ENCODE data around the gene ADGRE3. TPM values are rescaled to one million over a fixed set of nuclear protein-coding genes. Genes with fewer than 3 reads are reported as not detected.

The ADGRE3 gene
- total RNA-seq, 1 donor from 2014 or later = not detected

DNA sequence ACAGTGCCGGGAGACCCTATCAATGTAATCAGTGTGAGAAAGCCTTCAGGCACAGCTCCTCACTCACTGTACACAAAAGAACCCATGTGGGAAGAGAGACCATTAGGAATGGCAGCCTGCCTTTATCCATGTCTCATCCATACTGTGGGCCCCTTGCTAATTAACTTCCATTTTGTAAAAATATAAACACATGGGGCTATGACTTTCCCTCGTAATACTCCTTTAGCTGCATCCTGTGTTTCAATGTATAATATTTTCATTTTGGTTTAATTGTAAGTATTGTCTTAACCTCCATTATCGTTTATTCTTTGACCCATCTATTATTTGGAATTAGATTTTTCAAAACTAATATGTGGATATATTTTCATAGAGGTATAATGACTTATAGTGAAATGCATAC is 44.5 kb upstream of the ADGRE3 start:
- Mint-ChIP-seq H3K9me3 (ENCODE audit: unreplicated experiment) (peaks cover 75% of the 10 kb centered on the region), H3K4me3 (ENCODE audit: unreplicated experiment) (no peak overlapping the region), H3K4me1 (ENCODE audit: low read depth, unreplicated experiment) (no peaks in the 10 kb centered on the region), H3K27ac (ENCODE audit: unreplicated experiment) (no peak overlapping the region), H3K36me3 (ENCODE audit: low read depth, unreplicated experiment) (peaks cover 84% of the 10 kb centered on the region), H3K27me3 (ENCODE audit: low read depth, unreplicated experiment) (no peaks in the 10 kb centered on the region)
- H3K27me3 ChIP-seq (ENCODE audit: insufficient read depth, low read length) = no peaks in the 10 kb centered on the region
- peaks cover 34% of the 10 kb centered on the region for H3K36me3 ChIP-seq (ENCODE audit: insufficient read depth, low read length)
- H3K9ac ChIP-seq (ENCODE audit: low read length) = no peak overlapping the region
- no peak overlapping the region for H3K4me3 ChIP-seq (ENCODE audit: insufficient read depth, low read depth, low read length)
- H2AFZ ChIP-seq (ENCODE audit: low read depth, low read length) = no peak overlapping the region
- H3K4me1 ChIP-seq (ENCODE audit: insufficient read depth, low read length) = no peaks in the 10 kb centered on the region
- no peak for FAIRE-seq
- H4K20me1 ChIP-seq (ENCODE audit: insufficient read depth, low read length) = no peaks in the 10 kb centered on the region
- H3K27ac ChIP-seq (ENCODE audit: low read depth, low read length) = no peak overlapping the region
- peaks cover 59% of the 10 kb centered on the region for H3K9me3 ChIP-seq (ENCODE audit: insufficient read depth, low read depth, low read length)
- no peak for DNase-seq (ENCODE audit: low read depth)
- TF ChIP-seq, protein P1, sequence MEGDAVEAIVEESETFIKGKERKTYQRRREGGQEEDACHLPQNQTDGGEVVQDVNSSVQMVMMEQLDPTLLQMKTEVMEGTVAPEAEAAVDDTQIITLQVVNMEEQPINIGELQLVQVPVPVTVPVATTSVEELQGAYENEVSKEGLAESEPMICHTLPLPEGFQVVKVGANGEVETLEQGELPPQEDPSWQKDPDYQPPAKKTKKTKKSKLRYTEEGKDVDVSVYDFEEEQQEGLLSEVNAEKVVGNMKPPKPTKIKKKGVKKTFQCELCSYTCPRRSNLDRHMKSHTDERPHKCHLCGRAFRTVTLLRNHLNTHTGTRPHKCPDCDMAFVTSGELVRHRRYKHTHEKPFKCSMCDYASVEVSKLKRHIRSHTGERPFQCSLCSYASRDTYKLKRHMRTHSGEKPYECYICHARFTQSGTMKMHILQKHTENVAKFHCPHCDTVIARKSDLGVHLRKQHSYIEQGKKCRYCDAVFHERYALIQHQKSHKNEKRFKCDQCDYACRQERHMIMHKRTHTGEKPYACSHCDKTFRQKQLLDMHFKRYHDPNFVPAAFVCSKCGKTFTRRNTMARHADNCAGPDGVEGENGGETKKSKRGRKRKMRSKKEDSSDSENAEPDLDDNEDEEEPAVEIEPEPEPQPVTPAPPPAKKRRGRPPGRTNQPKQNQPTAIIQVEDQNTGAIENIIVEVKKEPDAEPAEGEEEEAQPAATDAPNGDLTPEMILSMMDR (IDR thresholded peaks at IDR 0.05; ENCODE audit: insufficient read depth, low read depth, low read length) = no peak
- no peak for TF ChIP-seq EZH2 (IDR thresholded peaks at IDR 0.05; ENCODE audit: insufficient read depth, low read length)
- H3K4me2 ChIP-seq (ENCODE audit: low read length) = no peak overlapping the region
- no peaks in the 10 kb centered on the region for H3K79me2 ChIP-seq (ENCODE audit: insufficient read depth, low read length)

DNA sequence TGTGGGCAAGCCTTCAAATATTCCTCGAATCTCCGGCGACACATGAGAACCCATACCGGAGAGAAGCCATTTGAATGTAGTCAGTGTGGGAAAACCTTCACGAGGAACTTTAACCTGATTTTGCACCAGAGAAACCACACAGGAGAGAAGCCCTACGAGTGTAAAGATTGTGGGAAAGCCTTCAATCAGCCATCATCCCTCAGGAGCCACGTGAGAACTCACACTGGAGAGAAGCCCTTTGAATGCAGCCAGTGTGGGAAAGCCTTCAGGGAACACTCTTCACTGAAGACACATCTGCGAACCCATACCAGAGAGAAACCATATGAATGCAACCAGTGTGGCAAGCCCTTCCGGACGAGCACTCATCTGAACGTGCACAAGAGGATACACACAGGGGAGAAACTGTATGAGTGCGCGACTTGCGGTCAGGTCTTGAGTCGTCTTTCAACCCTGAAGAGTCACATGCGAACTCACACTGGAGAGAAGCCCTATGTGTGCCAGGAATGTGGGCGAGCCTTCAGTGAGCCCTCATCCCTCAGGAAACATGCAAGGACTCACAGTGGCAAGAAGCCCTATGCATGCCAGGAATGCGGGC is 44.0 kb upstream of the ADGRE3 start:
- peaks cover 85% of the 10 kb centered on the region for H3K36me3 Mint-ChIP-seq (ENCODE audit: low read depth, unreplicated experiment)
- Histone ChIP-seq H4K20me1 (ENCODE audit: insufficient read depth, low read length) (no peaks in the 10 kb centered on the region), H3K79me2 (ENCODE audit: insufficient read depth, low read length) (no peaks in the 10 kb centered on the region), H3K36me3 (ENCODE audit: insufficient read depth, low read length) (peaks cover 34% of the 10 kb centered on the region), H2AFZ (ENCODE audit: low read depth, low read length) (no peak overlapping the region), H3K4me2 (ENCODE audit: low read length) (no peak overlapping the region), H3K4me1 (ENCODE audit: insufficient read depth, low read length) (no peaks in the 10 kb centered on the region), H3K9me3 (ENCODE audit: insufficient read depth, low read depth, low read length) (peaks cover 57% of the 10 kb centered on the region), H3K4me3 (ENCODE audit: insufficient read depth, low read depth, low read length) (no peak overlapping the region), H3K9ac (ENCODE audit: low read length) (no peak overlapping the region), H3K27me3 (ENCODE audit: insufficient read depth, low read length) (no peaks in the 10 kb centered on the region), H3K27ac (ENCODE audit: low read depth, low read length) (no peak overlapping the region)
- H3K4me1 Mint-ChIP-seq (ENCODE audit: low read depth, unreplicated experiment) = no peaks in the 10 kb centered on the region
- peaks cover 77% of the 10 kb centered on the region for H3K9me3 Mint-ChIP-seq (ENCODE audit: unreplicated experiment)
- no peak for TF ChIP-seq EZH2 (IDR thresholded peaks at IDR 0.05; ENCODE audit: insufficient read depth, low read length)
- TF ChIP-seq, protein P1 (IDR thresholded peaks at IDR 0.05; ENCODE audit: insufficient read depth, low read depth, low read length) = no peak
- no peaks in the 10 kb centered on the region for H3K27me3 Mint-ChIP-seq (ENCODE audit: low read depth, unreplicated experiment)
- no peak for DNase-seq (ENCODE audit: low read depth)
- no peak overlapping the region for H3K4me3 Mint-ChIP-seq (ENCODE audit: unreplicated experiment)
- H3K27ac Mint-ChIP-seq (ENCODE audit: unreplicated experiment) = no peak overlapping the region
- FAIRE-seq = no peak

- Histone ChIP-seq H3K4me2 (ENCODE audit: low read length) (no peak overlapping the region), H3K27ac (ENCODE audit: low read depth, low read length) (no peak overlapping the region), H3K9ac (ENCODE audit: low read length) (no peak overlapping the region), H2AFZ (ENCODE audit: low read depth, low read length) (no peak overlapping the region), H3K27me3 (ENCODE audit: insufficient read depth, low read length) (no peaks in the 10 kb centered on the region), H3K4me3 (ENCODE audit: insufficient read depth, low read depth, low read length) (no peak overlapping the region), H3K9me3 (ENCODE audit: insufficient read depth, low read depth, low read length) (peaks cover 44% of the 10 kb centered on the region), H4K20me1 (ENCODE audit: insufficient read depth, low read length) (no peaks in the 10 kb centered on the region), H3K36me3 (ENCODE audit: insufficient read depth, low read length) (peaks cover 39% of the 10 kb centered on the region), H3K79me2 (ENCODE audit: insufficient read depth, low read length) (no peaks in the 10 kb centered on the region), H3K4me1 (ENCODE audit: insufficient read depth, low read length) (no peaks in the 10 kb centered on the region)
- DNase-seq (ENCODE audit: low read depth) (no peak), FAIRE-seq (no peak)
- TF ChIP-seq, protein P1 (IDR thresholded peaks at IDR 0.05; ENCODE audit: insufficient read depth, low read depth, low read length) = no peak
- no peak for TF ChIP-seq EZH2 (IDR thresholded peaks at IDR 0.05; ENCODE audit: insufficient read depth, low read length)
- Mint-ChIP-seq H3K4me1 (ENCODE audit: low read depth, unreplicated experiment) (no peaks in the 10 kb centered on the region), H3K27me3 (ENCODE audit: low read depth, unreplicated experiment) (no peaks in the 10 kb centered on the region), H3K4me3 (ENCODE audit: unreplicated experiment) (no peak overlapping the region), H3K27ac (ENCODE audit: unreplicated experiment) (no peak overlapping the region), H3K9me3 (ENCODE audit: unreplicated experiment) (peaks cover 69% of the 10 kb centered on the region), H3K36me3 (ENCODE audit: low read depth, unreplicated experiment) (peaks cover 85% of the 10 kb centered on the region)
Measured at GRCh38 chr19:14715841-14716240, 41.2 kb upstream of the ADGRE3 start.
